Type B pancreatic cell (in vitro differentiated cells): ENCODE measurements around the gene IRX3. TPM values are rescaled to one million over a fixed set of nuclear protein-coding genes. Genes with fewer than 3 reads are reported as not detected.

Source experiments
- DNase-seq: peaks from one replicate; pipeline ENCODE4 v3.0.0; 2021; ENCODE audit warnings: mixed read lengths; ENCODE audit not compliant: unreplicated experiment; ENCODE audit errors: extremely low spot score
- H3K27ac Mint-ChIP-seq: 2 replicates; pipeline ENCODE4 v1.8.0; 2021; ENCODE audit warnings: mild to moderate bottlenecking, mixed read lengths
- H3K27me3 Mint-ChIP-seq: 2 replicates; pipeline ENCODE4 v1.8.0; 2021; ENCODE audit warnings: mixed read lengths
- H3K36me3 Mint-ChIP-seq: 2 replicates; pipeline ENCODE4 v1.8.0; 2021; ENCODE audit warnings: mixed read lengths
- H3K4me1 Mint-ChIP-seq: one replicate; pipeline ENCODE4 v1.8.0; 2021; ENCODE audit warnings: mixed read lengths; ENCODE audit not compliant: unreplicated experiment
- H3K4me3 Mint-ChIP-seq: 2 replicates; pipeline ENCODE4 v1.8.0; 2021; ENCODE audit warnings: mild to moderate bottlenecking, mixed read lengths
- H3K9me3 Mint-ChIP-seq: 2 replicates; pipeline ENCODE4 v1.8.0; 2021; ENCODE audit warnings: mixed read lengths
- total RNA-seq: library from RNA; stranded (reverse); gene quantifications from 2 replicates; pipeline ENCODE4 v1.2.1, GENCODE V29; 2021; ENCODE audit warnings: low replicate concordance
- TF ChIP-seq, protein P1 (sequence below): fragments of 200-600 bp; sonication (generic); conservative IDR thresholded peaks from 2 replicates; pipeline ENCODE4 v1.5.0; 2021; ENCODE audit warnings: antibody characterized with exemption, mild to moderate bottlenecking

IRX3 gene
- total RNA-seq, 1 donor from 2014 or later = 30.7 TPM

DNA sequence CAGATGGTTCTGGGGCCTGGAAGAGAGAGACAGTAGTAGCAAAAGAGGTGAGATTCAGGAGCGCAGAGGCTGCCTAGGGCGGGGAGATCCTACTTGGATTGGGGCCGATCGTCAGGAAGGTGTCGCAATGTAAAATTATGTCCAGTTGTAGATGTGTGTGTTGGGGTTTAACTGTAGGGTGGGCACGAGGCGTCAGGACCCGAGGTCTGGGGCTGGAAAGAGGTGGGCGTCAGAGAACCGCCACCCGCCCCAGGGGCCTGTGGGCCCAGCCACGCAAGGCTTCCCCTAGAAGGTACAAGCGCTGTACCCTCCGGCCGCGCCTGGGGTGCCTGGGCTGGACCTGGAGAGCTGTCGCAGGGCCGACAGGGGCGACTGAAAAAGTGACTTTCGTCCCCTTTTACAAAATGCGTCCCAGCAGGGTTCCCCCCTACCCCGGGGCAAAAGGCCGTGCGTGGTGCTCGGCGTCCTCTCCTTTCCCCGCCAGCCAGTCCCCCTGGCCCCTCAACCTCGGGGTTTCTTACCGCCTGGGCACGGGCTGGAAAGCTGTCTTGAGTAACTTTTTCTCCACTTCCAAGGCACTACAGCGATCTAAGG lies 2.8 kb downstream of the IRX3 start:
- no peak for DNase-seq
- H3K9me3 Mint-ChIP-seq = no peaks in the 10 kb centered on the region
- H3K27me3 Mint-ChIP-seq = peaks cover 72% of the 10 kb centered on the region
- peak overlapping the region; percentile 88 for H3K4me3 Mint-ChIP-seq
- TF ChIP-seq, protein P1, sequence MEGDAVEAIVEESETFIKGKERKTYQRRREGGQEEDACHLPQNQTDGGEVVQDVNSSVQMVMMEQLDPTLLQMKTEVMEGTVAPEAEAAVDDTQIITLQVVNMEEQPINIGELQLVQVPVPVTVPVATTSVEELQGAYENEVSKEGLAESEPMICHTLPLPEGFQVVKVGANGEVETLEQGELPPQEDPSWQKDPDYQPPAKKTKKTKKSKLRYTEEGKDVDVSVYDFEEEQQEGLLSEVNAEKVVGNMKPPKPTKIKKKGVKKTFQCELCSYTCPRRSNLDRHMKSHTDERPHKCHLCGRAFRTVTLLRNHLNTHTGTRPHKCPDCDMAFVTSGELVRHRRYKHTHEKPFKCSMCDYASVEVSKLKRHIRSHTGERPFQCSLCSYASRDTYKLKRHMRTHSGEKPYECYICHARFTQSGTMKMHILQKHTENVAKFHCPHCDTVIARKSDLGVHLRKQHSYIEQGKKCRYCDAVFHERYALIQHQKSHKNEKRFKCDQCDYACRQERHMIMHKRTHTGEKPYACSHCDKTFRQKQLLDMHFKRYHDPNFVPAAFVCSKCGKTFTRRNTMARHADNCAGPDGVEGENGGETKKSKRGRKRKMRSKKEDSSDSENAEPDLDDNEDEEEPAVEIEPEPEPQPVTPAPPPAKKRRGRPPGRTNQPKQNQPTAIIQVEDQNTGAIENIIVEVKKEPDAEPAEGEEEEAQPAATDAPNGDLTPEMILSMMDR = no peak
- peaks cover 20% of the 10 kb centered on the region for H3K36me3 Mint-ChIP-seq
- H3K27ac Mint-ChIP-seq = peak overlapping the region; percentile 95
- peaks cover 13% of the 10 kb centered on the region for H3K4me1 Mint-ChIP-seq

- peak overlapping the region; percentile 95 for H3K27ac Mint-ChIP-seq
- no peak for DNase-seq
- H3K36me3 Mint-ChIP-seq = peaks cover 20% of the 10 kb centered on the region
- peaks cover 18% of the 10 kb centered on the region for H3K4me1 Mint-ChIP-seq
- no peaks in the 10 kb centered on the region for H3K9me3 Mint-ChIP-seq
- TF ChIP-seq, protein P1 = no peak
- H3K27me3 Mint-ChIP-seq = peaks cover 65% of the 10 kb centered on the region
- peak overlapping the region; percentile 88 for H3K4me3 Mint-ChIP-seq
Observed at GRCh38 chr16:54282928-54283724, 3.5 kb downstream of the IRX3 start.

DNA sequence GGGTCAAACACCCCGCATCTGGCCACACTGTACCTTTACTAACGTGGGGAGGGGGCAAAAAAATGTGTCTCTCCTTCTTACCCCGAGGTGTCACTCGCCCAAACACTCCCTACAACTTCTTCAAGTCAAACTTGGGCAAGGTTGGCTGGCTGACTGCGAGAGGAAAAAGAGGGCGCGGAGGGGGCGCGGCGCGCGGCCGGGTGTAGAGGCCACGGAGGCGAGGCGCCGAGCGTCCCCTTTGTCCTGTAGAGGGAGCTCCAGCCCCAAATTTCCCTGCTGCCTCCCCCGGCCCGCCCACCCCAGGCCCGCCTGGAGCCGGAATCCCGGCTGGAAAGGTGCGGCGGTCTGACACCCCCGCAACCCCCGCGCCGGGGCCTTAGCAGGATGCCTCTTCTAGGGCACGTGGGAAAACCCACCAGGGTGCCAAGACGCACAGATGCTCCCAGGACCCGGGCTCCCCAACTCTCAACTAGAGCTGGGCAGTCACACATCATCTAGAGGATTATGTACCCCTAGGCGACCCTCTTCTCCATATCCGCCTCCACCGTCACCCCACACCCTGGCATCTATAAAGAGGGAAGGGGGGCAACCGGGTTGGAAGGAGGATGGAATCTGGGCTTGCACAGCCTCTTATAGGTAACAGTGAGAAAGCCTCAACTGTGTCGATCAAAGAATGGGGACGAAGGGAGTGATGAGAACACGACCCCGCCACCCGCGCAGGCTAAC lies 4.2 kb downstream of the IRX3 start:
- H3K9me3 Mint-ChIP-seq = no peaks in the 10 kb centered on the region
- peaks cover 66% of the 10 kb centered on the region for H3K27me3 Mint-ChIP-seq
- TF ChIP-seq, protein P1 = peak; percentile 88
- peaks cover 20% of the 10 kb centered on the region for H3K36me3 Mint-ChIP-seq
- peak overlapping the region; percentile 88 for H3K4me3 Mint-ChIP-seq
- H3K4me1 Mint-ChIP-seq = peaks cover 25% of the 10 kb centered on the region
- H3K27ac Mint-ChIP-seq = peak overlapping the region; percentile 62
- DNase-seq = peak; percentile 79

DNA sequence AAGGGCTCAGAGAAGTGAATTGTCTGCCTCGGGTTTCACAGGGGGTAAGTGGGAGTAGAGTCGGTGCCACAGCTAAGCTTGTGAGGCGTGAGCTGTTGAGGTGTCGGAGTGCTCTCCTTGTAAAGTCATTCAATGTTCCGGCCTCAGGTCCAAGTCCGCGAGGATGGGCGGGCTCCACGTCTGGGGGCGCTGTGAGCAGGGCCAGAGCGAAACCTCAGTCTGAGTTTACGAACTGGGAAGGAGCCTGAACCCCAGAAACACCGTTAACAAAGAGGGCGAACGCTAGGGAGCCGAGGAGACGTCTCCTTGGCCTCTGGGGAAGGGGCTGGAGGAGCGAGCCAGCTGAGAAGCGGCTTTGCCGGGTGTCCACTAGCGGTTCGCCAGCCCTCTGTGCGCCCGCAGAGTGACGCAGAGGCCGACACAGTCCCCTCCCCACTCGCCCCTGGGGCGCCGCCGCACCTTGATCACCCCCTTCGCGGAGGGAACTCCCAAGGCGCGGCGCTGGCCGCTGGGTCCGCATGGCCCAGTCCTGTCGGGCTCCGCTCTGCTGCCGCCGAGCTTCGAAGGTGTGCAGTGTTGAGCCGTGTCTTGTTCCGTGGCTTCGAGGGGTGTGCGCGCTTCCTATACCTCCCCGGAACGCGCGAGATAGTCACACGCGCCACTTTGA lies 4.9 kb downstream of the IRX3 start:
- Mint-ChIP-seq H3K27ac (peak overlapping the region; percentile 62), H3K4me3 (peak overlapping the region; percentile 81), H3K27me3 (peaks cover 63% of the 10 kb centered on the region), H3K4me1 (peaks cover 29% of the 10 kb centered on the region), H3K36me3 (peaks cover 20% of the 10 kb centered on the region), H3K9me3 (no peaks in the 10 kb centered on the region)
- TF ChIP-seq, protein P1 = no peak
- no peak for DNase-seq

GRCh38 chr16:54280751-54281150 lies 5.8 kb downstream of the IRX3 start:
- Mint-ChIP-seq H3K27me3 (peaks cover 57% of the 10 kb centered on the region), H3K9me3 (no peaks in the 10 kb centered on the region), H3K27ac (peak overlapping the region; percentile 44), H3K36me3 (peaks cover 20% of the 10 kb centered on the region), H3K4me3 (peak overlapping the region; percentile 14), H3K4me1 (peaks cover 29% of the 10 kb centered on the region)
- no peak for DNase-seq
- TF ChIP-seq, protein P1 = no peak
